Uterus (tissue), 4 donors: ENCODE measurements around the gene GLIS1. TPM values are rescaled to one million over a fixed set of nuclear protein-coding genes. Genes with fewer than 3 reads are reported as not detected.

Experiments used
- DNase-seq, 2 donors: peaks; one replicate each; pipeline ENCODE4 v3.0.0-alpha.2; 2019 to 2020
- H3K27ac ChIP-seq, 2 donors: fragments of 200-600 bp; sonication (generic); 1 replicate in 1 of 2; 2 replicates in 1 of 2; pipeline ENCODE4 v1.5.1; 2016 to 2018
- H3K27me3 ChIP-seq, 2 donors: fragments of 200-600 bp; sonication (generic); one replicate each; pipeline ENCODE4 v1.5.1; 2018 to 2019; ENCODE audit warnings: control low read depth in 1 of 2
- H3K36me3 ChIP-seq, 2 donors: fragments of 200-600 bp; sonication (generic); one replicate each; pipeline ENCODE4 v1.5.1; 2019; ENCODE audit warnings: control low read depth in 1 of 2
- H3K4me1 ChIP-seq, 2 donors: fragments of 200-600 bp; sonication (generic); one replicate each; pipeline ENCODE4 v1.5.1; 2018 to 2019; ENCODE audit warnings: control low read depth in 1 of 2
- H3K4me3 ChIP-seq, 2 donors: fragments of 200-600 bp; sonication (generic); 1 replicate in 1 of 2; 2 replicates in 1 of 2; pipeline ENCODE4 v1.5.1; 2018 to 2019; ENCODE audit warnings: mild to moderate bottlenecking in 1 of 2
- H3K9me3 ChIP-seq, 2 donors: fragments of 200-600 bp; sonication (generic); one replicate each; pipeline ENCODE4 v1.5.1; 2019; ENCODE audit warnings: control low read depth in 1 of 2
- POLR2A ChIP-seq, 2 donors: fragments of 450-650 bp; IDR thresholded peaks; one replicate each; pipeline ENCODE4 v1.6.1; 2016; ENCODE audit warnings: antibody characterized with exemption in 2 of 2, mild to moderate bottlenecking in 1 of 2, moderate library complexity in 1 of 2
- intact Hi-C: fragments of 100-400 bp; cut with DNase I; formaldehyde crosslinking; loops from one replicate; pipeline ENCODE4 v1.15.1; 2023; ENCODE audit warnings: low total_unique reads
- total RNA-seq, 4 donors: library from RNA; depleted of rRNA in 3 of 4; stranded (reverse); fragments of >200 nt in 3 of 4; gene quantifications; one replicate each; pipeline versions ENCODE4 v1.1.0 to v1.2.4, GENCODE V29; 2014 to 2023
- TF ChIP-seq, protein P1 (sequence below), 4 experiments: fragments of 200-600 bp in 2 of 4; fragments of 450-650 bp in 2 of 4; sonication (generic) in 2 of 4; IDR thresholded peaks; one replicate each; pipeline ENCODE4 v1.5.1; 2016 to 2019; ENCODE audit warnings: antibody characterized with exemption in 4 of 4, mild to moderate bottlenecking in 2 of 4, moderate library complexity in 1 of 4
- donor health status: DM: yes; HTN: yes; CAD: no.

GLIS1 gene
- total RNA-seq, 4 donors from 2014 or later: 0.21 to 1.0 TPM; not detected in 2

DNA sequence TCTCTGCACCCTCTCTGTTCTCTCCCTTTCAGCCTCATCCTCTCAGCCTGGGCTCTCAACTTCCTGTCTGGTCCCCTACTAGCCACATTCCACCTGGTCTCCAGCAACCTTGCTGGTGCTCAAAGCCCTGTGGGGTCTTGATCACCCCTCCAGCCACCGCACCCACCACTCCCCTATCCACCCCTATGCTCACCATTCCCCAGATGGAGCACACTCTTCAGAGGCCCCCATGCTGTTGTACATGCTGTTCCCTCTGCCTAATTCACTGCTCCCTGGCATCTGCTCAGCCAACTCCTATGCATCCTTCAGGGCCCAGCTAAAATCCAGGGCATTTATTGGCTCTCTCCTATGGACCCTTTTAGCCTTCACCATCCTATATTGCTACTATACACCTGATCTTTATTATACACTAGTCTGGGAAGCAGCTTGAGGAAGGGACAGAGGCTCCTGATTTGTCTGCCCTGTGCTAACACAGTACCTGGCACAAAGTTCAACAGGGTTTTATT, 81.0 kb downstream of the GLIS1 start:
- Histone ChIP-seq H3K27ac (no peak overlapping the region), H3K36me3 (no peaks in the 10 kb centered on the region), H3K27me3 (no peaks in the 10 kb centered on the region), H3K4me1 (no peaks in the 10 kb centered on the region), H3K9me3 (no peaks in the 10 kb centered on the region), H3K4me3 (no peak overlapping the region)
- intact Hi-C loops: no loop called here
- TF ChIP-seq POLR2A (IDR thresholded peaks at IDR 0.05): no peak
- TF ChIP-seq, protein P1, sequence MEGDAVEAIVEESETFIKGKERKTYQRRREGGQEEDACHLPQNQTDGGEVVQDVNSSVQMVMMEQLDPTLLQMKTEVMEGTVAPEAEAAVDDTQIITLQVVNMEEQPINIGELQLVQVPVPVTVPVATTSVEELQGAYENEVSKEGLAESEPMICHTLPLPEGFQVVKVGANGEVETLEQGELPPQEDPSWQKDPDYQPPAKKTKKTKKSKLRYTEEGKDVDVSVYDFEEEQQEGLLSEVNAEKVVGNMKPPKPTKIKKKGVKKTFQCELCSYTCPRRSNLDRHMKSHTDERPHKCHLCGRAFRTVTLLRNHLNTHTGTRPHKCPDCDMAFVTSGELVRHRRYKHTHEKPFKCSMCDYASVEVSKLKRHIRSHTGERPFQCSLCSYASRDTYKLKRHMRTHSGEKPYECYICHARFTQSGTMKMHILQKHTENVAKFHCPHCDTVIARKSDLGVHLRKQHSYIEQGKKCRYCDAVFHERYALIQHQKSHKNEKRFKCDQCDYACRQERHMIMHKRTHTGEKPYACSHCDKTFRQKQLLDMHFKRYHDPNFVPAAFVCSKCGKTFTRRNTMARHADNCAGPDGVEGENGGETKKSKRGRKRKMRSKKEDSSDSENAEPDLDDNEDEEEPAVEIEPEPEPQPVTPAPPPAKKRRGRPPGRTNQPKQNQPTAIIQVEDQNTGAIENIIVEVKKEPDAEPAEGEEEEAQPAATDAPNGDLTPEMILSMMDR (IDR thresholded peaks at IDR 0.05): no peak
- no peak for DNase-seq

DNA sequence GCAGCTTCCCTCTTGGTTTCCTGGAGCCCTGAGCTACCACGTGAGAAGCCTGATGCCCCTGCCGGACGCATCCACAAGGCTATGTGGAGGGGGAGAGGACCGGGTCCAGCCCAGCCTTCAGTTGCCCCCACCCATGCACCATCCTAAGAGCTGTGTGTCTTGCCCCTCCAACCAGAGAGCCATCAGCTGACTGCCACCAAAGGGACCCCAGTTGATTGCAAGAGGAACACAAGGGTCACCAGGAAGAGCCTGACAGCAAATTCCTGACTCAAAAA, 81.5 kb downstream of the GLIS1 start:
- Histone ChIP-seq H3K4me3 (no peak overlapping the region), H3K9me3 (no peaks in the 10 kb centered on the region), H3K36me3 (no peaks in the 10 kb centered on the region), H3K27me3 (no peaks in the 10 kb centered on the region), H3K27ac (no peak overlapping the region), H3K4me1 (no peaks in the 10 kb centered on the region)
- no peak for DNase-seq
- intact Hi-C loops: no loop called here
- TF ChIP-seq, protein P1 (IDR thresholded peaks at IDR 0.05): no peak
- no peak for TF ChIP-seq POLR2A (IDR thresholded peaks at IDR 0.05)

DNA sequence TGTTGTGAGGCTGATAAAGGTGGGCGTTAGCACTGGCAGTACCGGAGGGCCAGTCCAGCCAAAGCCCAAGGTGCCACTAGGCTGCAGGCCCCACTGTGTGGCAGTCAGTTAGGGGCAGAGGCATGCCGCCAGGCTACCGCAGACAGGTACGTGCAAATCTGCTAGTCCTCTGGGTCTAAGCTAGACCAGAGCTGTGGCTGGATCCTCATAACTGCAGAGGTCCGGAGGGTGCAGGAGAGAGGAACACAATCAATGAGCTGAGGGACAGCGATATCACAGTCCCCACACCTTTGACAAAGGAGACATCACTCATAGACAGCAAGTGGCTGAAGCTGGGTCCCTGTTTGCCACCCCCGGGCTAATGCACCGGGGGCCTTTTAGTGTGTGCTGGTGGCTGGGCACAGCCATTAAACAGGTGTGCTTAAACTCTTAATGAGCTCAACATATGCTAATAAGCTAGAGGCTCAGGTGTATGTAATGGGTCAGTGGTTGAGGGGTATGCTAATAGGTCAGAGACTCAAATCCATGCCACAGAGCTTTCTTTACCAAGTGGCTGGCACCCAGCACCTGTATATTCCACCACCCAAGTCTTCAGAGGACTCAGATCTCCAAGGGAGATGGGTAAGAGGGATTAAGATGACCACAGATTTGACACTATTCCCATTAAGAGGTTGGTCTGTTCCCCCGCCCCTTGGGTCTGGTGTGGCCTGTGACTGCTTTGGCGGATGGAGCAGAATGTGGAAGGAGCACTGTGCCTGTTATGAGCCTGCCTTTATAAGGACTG, 82.0 kb downstream of the GLIS1 start:
- no peaks in the 10 kb centered on the region for H3K36me3 ChIP-seq
- no peaks in the 10 kb centered on the region for H3K9me3 ChIP-seq
- H3K27ac ChIP-seq: no peak overlapping the region
- H3K4me3 ChIP-seq: no peak overlapping the region
- TF ChIP-seq, protein P1 (IDR thresholded peaks at IDR 0.05): no peak
- no peak for TF ChIP-seq POLR2A (IDR thresholded peaks at IDR 0.05)
- H3K27me3 ChIP-seq: no peaks in the 10 kb centered on the region
- DNase-seq: no peak
- intact Hi-C loops: no loop called here
- no peaks in the 10 kb centered on the region for H3K4me1 ChIP-seq

DNA sequence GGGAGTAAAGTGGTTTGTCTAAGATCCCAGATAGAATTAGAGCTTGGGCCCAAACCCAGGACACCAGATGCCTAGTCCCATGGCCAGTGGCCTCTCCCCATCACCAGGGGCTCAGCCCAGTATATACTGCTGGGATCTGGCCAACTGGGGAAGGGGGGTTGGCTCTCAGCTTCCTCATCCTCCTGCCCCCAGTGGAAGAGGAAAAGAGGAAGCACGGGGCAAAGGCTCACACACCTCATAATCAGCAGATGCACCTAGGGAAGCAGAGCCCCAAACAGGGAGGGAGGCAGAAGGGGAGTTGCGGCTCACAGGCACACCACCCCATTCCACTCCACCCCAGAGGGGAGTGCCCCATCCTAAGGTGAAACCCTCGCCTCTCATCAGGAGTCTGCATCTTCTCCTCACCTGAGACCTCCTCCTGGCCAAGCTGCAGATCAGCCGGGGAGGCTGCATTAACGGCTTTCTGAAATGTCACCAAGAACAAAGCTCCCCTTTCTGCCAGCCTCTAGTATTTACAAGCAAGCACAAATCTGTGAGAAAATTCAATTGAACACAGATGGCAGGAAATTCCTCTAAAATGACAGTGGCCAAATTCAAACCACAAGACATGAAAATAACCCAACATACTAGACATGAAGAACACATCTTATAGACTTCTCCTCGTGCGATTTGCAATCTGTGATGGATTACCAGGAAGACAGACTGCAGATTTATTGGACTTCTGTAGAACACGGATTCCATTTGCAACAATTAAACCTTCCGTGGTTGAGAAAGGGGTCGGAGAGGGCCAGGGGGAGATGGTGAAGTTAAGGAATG, 82.8 kb downstream of the GLIS1 start:
- H3K36me3 ChIP-seq: no peaks in the 10 kb centered on the region
- no peak overlapping the region for H3K4me3 ChIP-seq
- no peak overlapping the region for H3K27ac ChIP-seq
- H3K9me3 ChIP-seq: no peaks in the 10 kb centered on the region
- intact Hi-C loops: no loop called here
- no peak for DNase-seq
- TF ChIP-seq POLR2A (IDR thresholded peaks at IDR 0.05): no peak
- TF ChIP-seq, protein P1 (IDR thresholded peaks at IDR 0.05): no peak
- no peaks in the 10 kb centered on the region for H3K27me3 ChIP-seq
- H3K4me1 ChIP-seq: no peaks in the 10 kb centered on the region
